GOT3 (cell line): ENCODE results near the gene DAB2.

Experiments used
- DNase-seq: peaks from one replicate; lab custom pipeline; 2025; ENCODE audit warnings: mixed read lengths; lab: John Stamatoyannopoulos, UW

Gene DAB2

DNA sequence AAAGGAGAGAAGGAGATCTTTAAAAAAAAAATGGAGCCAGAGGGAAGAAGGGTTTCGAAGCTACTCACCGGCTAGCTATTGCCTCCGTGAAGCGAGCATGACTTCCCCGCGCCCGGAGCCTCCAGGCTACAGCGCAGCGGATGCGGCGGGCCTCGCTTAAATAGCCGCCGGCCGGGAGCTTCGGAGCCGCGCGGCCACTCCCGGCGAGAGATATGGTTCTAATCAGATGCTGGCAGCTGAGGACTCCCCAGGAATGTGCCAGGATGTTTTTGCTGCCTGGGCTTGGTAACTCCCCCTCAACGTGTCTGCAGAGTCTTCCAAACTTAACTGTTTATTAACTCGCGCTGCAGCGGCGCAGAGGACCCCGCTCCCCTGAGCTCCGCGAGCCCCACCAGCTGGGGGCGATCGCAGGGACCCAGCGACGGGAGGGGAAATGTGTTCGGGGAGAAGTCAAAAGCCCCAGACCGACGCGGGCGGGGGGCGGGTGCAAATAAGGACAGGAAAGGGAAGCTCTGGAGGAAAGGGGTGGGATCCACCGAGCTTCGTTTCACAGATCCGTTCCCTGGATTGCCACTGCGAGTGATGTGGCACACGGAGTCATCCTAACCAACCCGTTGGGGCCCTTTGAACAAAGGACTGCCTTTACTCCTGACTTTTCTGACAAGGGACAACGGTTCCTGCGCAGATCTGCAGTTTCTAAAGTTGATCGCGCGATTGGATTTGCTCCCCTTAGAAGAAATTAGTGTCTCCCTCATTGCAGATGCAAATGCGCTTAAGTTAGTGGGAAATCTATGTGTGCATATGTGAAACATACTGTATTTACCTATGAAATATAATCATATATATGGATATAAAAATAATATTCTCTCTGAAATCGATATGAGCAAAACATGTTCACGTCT lies at the start of gene DAB2:
Gene DAB2, minus strand, starts transcription at position 245 of the 902 bp plus-strand sequence. CDS start 30,660 bp downstream, outside the sequence.
- DNase-seq, result peak; percentile 82

DNA sequence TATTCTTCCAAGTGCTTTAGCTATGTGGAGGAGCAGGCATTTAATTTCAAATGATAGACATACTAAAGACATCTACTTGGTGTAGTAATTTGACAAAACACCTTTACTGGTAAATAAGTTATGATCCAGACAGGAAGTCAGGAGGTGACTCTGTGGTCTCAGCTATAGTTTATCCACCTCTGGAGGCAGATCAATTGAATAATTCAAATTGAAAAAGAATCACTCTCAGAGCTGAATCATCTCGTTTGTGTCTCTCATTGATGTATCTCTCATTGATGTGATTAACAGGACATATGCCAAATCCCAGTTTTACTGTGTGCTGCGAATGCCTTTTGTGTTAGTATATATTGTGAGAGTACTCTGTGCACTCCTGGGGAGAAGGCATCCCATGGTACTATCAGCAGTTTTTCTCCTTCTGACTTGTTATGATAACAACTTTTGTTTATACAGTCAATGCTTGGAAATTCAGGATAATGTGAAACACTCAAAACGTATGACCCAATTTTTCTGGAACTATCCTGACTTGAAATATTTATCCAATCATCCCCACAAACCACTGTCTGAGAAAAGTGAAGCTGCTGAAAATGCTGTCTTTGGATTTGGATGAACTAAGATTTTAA lies 48.5 kb upstream of the DAB2 start:
- no peak for DNase-seq

DNA sequence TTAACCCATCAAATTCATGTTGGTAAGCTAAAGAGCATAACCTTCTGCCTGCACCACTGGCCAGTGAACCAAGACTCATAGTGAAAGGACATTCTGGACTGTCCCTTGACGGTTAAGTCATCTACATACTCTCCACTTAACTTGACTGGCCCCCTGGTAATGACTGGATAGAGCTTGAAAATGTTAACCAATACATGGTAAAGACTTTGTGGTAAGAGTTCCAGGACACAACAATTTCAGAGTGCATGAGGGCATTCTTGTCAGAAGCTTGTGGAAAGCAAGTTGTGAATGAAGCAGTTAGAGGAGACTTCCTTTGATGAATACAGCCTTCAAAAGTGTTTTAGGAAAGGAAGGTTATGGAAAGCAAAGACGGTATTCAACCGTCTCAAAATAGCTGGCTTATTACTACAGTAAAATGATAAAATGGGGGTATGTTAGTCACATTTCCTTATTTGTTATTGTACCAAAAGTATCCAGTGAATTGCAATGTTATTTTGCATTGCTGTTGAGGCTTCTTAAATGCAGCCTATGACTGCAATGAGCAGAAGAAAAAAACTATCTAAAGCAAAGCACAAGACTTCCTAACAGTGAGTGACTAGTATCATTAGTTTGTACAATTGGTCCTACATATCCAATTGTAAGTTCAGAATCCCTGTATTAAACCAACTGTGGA lies 47.2 kb upstream of the DAB2 start:
- DNase-seq, result no peak

DNA sequence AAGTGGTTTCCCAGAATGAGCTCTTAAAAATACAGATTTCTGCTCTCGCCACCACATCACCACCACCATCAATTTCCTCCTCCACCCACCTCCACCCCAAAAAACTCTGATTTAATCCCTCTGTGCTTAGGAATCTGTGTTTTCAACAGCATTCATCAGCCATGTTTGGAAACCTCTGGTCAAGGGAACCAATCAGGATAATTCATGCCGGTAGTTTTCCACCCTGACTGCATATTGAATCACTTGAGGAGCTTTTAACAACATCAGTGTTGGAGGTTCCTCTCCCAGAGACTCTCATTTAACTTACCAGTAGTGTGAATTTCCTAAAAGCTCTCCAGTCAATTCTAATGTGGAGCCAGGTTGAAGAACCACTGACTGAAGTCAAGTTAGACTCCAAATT lies 46.0 kb upstream of the DAB2 start:
- no peak for DNase-seq

DNA sequence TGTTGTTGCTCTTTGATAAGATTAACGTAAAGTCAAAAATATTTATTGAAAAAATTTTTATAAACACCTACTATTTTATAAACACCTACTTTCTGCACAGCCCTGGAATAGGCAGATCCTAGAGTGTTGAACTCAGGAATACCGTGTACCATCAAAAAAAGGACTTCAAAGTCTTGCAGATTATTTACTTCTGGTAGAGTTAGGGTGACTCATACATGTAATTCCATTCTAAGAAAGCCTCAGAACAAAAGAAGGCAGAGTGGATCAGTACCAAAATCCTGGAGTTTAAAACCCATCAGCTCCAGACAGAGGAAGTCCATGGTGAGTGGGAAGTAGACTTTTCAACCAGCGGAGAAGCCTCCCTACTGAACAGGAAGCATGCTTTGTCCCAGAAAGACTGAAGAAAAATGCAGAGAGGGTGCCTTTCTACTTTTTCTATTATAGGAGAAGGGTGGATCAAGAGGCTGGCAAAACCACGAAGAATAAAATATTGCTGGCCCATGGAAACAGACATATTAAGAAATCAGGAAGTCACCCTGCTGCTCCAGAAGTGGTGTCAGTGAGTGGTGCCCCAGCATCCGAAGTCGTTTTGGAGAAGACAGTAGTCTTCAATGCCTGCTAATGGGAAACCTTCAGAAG lies 45.1 kb upstream of the DAB2 start:
- DNase-seq, result no peak

DNA sequence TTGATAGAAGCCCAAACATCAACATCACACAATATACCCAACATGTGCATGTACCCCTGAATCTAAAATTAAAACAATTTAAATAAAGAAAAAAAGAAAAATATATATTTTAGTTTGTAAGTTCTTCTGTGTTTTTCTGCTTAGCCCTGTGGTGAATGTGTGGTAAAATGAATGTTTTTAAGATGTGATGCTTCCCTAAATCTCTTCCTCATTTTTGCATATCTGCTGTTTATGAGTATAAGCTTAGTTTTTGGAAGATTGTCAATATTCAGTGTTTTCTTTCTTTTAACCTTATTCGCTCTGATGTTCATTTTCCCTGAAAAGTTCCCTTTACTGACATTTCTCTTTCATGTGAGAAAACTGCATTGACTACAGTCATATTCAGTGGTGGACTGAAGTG lies 44.4 kb upstream of the DAB2 start:
- no peak for DNase-seq

DNA sequence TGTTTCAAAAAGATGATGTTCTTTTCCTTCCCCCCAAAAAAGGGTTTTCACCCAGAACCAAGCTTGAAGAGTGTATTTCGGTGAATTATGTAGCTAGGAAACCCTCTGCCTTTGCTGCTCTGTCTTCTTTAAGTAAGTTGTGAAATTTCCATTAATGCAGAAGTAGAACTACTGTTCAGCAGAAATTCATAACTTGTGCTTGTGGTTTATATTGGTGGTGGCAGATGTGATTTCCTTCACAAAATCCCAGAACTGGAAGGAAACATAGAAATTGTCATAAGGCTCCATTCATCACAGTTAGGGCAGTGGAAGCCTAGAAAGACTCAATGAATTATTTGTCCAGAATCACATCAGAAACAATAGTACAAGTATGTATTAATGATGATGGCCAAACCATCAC lies 42.1 kb upstream of the DAB2 start:
- DNase-seq, result no peak

DNA sequence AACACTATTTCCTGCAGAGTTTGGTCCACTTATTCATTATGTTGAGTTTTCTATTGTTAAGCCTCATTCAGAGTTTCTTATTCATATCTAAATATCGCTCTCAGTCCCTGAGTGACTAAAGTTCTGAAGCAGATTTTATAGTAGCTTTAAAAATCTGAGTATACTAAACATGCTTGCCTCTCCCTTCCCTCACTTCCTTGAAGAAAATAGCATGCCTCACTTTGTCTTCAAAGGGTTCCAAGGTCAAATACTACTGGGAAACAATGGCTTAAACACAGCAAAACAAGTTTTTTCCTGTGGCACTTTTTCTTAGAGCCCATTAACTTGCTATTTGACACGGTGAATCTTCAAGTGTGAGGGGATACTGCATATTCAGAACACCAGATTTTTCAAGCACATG lies 41.1 kb upstream of the DAB2 start:
- no peak for DNase-seq

DNA sequence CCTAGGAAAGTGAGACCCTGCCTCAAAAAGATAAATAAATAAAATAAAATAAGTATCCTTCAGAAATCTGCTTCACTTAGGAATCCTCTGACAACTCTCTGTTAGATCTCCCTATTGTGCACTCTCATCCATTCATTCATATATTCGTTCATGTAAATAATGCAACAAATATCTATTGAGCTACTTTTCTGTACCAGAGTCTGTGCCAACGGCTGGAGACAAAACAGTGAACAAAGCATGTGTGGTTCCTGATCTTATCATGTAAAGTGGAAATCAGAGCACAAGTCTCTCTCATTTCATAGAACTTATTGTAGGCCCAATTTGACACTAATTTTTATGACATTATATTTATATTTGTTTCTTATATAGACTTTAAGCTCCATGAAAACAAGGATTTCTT lies 40.3 kb upstream of the DAB2 start:
- no peak for DNase-seq

DNA sequence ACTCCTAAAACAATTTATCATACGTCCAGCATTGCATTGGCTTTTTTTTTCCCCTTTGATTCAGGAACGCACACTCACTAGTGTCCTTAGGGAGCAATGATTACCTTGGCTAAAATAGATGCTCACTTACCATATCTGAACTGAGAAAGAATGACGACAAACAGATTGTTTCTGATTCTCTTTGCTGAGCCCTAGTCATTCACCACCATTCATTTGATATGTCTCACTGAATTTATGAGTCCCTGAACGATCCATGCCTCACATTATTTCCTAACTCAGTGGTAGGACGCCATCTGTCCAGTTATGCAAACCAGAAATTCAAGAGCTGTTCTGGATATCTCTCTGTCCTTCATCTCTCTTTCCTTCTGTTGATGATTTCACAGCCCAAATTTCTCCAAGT lies 39.3 kb upstream of the DAB2 start:
- DNase-seq, result no peak

DNA sequence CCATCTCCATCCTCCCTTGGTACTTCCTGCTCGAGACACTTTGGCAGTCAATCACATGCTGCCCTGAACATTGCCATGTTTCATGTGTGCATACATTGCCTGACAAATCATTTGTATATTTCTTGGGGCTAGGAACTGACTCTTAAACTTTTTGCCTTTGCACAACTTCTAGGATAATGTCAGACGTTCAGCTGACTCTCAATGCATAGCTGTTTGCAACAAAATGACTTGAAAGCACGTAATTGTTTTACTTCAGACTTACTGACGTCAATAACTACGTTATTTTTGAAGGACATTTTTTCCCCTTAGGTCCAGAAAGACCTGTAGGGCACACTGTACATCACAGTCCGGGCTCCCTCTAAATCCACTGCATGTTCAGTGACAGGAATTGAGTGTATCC lies 37.4 kb upstream of the DAB2 start:
- no peak for DNase-seq

DNA sequence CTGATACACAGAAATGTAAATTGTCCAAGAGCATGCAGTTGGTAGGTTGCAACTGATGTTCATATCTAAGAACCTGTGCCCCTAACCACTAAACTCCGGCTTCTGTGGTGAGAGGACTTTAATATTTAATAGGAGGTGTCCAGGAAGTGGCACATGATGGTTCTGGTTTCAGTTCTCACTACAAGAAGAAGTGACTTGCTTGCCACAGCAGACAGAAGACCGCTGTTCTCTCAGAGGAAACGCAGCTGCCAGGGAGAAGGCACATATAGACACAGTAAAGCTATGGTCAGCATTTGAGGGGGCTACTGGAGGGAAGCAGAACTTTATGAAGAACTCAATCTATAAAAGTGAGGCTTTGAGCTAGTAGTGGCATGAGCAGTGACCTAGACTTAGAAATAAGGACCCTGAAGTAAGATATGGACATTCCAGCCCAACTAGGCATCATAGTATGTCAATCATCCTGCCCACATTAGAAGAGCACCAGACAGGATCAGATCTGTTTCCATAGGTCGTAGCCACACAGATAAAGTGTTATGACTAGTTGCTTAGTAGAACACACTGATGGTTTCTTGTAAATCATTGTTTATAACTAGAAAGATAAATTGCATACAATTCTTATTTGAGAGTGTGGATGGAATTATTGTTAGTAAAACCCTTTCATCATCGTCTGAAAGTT lies 36.4 kb upstream of the DAB2 start:
- DNase-seq, result no peak

DNA sequence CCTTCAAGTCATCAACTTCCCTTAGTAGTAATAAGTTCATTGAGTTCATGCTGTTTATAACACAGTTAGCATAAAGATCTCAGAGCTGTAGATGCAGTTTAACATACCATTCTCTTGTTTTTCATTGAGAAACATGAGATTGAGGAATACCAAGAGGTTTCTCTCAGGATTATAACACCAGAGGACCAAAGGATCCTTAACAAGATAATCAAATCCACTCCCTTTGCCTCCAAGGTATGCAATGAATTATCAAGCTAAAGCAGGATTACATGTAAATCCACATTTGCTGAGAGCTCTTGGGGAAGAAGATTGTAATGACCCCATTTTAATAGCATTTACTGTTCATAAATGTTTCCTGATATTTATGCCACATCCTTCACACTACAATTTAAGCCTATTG lies 35.1 kb upstream of the DAB2 start:
- DNase-seq, result no peak

DNA sequence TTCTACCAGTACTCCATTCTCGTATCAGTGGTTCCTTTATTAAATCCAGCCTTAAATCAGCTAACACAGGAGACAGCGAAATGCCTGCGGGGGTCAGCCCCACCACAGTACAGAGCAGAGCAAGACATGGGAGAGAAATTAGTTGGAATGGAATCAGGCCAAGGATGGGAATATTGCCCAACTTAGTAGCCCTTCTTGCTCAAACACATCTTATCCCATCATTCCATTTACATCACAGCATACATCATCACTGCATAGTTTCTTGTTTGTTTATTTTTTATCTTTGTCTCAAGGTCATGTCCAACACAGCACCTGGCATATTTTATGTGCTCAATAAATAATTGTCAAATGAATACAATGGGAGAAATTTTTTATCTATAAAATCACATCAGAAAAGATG lies 34.3 kb upstream of the DAB2 start:
- no peak for DNase-seq

DNA sequence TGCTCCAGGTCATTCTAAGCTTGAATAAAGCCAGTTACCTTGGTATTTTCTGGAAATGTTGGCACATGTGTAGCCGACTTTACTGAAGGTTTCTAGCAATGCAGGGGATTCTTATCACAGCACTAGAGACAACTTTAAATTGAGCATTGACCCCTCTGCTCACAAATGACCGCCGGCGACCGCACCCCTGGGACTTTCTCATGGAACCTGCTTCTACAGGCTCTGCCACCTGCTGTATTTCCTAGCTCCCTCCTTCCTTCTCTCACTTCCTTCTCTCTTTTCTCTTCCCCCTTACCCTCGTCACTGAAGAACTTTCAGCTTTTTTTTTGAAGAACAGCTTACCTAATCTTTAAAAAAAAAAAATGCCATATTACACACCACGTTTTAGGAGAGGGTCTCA lies 30.9 kb upstream of the DAB2 start:
- no peak for DNase-seq

DNA sequence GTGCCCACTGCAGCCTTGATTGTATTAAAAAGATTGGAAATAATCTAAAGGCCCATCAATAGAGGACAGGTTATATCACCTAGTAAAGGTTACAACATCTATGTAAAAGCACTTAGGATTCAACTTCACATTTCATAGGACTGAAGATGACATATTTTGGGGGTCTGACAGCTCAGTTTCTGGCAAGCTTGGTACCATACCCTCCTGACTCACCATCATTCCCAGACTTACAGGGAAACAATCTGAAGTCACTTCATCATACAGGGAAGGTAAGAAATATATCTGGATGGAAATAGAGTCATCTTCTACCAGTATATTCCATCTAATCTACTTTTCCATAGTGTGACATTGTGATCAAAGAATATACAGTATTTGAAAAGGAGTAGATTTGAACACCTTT lies 28.8 kb upstream of the DAB2 start:
- no peak for DNase-seq

DNA sequence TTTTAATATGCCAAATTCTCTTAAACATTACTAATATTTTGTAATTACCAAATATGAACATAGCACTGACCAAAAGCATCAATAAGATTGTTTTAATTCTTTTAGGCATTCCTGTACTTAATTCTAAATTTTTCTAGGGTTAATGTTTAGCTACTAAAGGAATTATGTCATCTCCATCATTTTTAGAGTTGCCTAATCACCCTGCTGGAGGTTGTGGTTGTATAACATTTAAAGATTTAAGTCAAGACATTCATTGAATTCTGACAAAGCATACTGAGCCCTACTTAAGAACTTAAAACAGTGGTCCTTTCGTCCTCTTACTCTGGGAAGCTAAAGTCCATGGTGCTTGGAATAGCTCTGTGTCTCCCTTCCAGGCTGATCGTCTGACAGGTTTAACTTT lies 28.1 kb upstream of the DAB2 start:
- no peak for DNase-seq

DNA sequence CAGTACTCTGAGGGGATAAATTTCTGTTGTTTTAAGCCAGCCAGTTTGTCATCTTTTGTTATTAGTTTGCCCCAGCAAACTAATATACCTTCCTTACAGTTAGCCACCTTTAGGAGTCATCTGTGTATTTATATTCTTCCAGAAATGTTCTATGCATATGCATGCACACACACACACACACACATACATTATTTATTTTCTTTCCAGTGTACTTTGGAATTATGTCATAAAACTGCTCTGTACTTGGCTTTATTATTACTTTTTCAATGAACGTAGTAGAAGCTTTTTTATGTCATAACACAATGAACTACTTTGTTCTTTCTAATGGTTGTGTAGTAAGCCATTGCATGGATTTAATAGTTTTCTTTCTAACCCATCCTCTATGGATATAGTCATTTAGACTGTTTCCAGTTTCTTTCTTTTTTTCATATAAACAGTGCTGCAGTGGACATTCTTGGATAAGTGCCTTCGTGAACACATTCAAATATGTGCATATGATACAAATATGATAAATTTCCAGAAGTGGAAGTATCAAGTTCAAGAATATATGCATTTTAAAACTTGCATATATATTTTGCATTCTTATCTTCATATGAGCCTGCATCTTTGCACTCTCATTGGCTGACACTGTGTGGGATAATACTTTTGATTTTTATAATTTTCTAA lies 26.6 kb upstream of the DAB2 start:
- no peak for DNase-seq

DNA sequence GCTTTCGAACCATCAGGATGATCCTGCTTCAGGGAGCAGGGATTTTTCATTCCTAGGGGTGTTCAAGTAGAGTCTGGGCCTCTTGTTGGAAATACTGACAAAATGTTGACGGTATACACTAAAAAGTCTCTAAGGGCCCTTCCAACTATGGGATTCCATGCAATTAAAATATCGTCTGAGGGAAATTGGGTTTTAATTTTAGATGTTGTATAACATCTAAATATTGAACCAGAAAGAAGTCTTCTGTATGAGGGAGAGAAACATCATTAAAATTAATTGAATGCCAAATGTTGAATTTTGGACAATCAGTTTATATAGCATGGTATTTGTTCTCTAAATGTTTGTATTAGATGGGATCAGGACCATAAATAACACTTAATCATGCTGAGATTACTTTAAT lies 25.7 kb upstream of the DAB2 start:
- DNase-seq, result no peak

DNA sequence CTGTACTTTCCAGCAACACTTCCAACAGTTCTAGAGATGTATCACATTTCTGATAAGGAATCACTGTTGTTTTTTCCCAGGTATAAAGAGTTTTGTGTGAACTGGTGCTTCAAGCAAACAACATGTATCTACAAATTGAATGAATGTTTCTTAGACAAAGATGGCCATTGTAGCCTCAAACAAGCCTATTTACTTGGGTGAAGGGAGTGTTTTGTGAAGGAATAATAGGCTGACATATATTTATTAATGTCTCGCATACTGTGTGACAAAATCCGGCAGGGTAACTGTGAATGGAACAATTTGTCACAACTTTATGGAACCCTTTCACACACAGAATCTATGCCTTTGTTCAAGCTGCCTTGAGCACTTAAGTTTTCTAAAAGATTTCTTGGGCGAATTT lies 24.8 kb upstream of the DAB2 start:
- no peak for DNase-seq

DNA sequence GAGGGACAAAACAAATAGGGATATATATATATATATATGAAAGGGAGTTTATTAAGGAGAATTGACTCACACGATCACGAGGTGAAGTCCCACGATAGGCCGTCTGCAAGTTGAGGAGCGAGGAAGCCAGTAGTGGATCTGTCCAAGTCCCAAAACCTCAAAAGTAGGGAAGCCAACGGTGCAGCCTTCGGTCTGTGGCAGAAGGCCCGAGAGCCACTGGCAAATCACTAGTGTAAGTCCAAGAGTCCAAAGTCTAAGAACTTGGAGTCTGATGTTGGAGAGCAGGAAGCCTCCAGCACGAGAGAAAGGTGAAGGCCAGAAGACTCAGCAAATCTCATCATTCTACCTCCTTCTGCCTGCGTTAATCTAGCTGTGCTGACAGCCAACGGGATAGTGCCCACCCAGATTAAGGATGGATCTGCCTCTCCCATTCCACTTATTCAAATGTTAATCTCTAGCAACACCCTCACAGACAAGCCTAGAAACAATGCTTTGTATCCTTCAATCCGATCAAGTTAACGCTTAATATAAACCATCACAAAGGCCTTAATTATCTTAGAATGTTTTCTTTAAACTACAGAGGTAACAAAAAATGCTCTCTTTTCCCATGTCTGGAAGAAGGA lies 23.8 kb upstream of the DAB2 start:
- no peak for DNase-seq
